ENCODE measurements around the gene TCF4. TPM values are rescaled to one million over a fixed set of nuclear protein-coding genes. Genes with fewer than 3 reads are reported as not detected.

TCF4 gene
- polyA plus RNA-seq, 3 donors = 67.7 to 81.1 (median 69.2) TPM

GRCh38 chr18:55447672-55448018 lies 140.3 kb downstream of the TCF4 start:
- no peak for DNase-seq (ENCODE audit: low read depth in 3 of 3, low spot score in 2 of 3)

GRCh38 chr18:55446996-55447671 lies 140.9 kb downstream of the TCF4 start:
- DNase-seq (ENCODE audit: low read depth in 3 of 3, low spot score in 2 of 3) = no peak

GRCh38 chr18:55444536-55444935 lies 143.5 kb downstream of the TCF4 start:
- no peak for DNase-seq (ENCODE audit: low read depth in 3 of 3, low spot score in 2 of 3)

GRCh38 chr18:55443776-55444175 lies 144.2 kb downstream of the TCF4 start:
- no peak for DNase-seq (ENCODE audit: low read depth in 3 of 3, low spot score in 2 of 3)

DNA sequence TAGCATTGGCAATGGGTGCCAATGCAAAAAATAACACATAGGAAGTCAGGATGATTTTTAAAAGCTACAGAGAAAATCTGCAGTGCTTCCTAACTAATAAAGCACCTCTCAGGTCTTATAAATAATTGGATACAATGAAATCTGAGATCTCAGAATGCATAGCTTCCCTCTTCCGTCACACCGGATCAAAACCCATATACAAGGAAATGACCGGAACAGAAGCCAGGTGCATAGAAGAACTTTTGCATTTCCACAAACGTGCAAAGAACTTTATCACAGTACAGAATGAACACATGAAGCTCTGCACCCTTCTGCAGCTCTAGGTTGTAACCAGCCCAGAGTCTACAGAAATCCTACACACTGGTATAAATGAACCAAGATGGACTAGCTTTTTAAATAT lies 145.4 kb downstream of the TCF4 start:
- no peak for DNase-seq (ENCODE audit: low read depth in 3 of 3, low spot score in 2 of 3)

DNA sequence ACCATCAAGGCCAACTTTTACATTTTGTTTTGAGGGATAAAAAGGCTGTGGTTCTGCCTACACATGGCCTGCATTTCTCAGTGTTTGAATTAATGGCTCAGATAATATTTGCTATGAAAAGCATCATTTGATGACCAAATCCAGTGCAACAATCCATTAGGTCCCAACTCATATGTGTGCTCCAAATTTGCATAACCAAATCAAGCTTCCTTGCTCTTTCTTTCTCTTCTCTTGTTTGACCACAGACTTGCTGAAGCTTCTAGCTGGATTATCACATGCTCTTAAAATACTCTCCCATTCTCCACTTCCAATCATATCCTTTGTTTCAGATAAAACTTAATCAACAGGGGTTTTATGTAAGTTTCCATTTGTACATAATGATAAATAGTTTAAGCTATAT lies 147.0 kb downstream of the TCF4 start:
- no peak for DNase-seq (ENCODE audit: low read depth in 3 of 3, low spot score in 2 of 3)

DNA sequence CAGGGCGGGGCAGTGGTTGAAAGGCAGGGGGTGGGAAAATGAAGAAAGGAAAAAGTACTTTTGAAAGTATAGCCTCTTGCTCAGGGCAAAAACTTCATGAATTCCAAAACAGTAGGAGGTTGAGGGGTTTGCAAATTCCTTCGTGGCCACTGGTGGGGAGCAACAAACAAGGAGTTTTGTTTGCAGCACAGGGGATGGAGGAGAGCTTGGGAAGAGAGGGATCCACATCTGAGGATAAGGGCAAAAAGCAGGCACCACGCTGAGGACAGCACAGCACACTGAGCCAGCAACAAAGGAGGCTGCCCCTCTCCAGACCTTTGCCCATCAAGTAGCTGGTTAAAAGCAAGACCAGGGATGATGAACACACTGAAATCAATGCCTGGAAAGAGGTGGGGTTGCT lies 148.9 kb downstream of the TCF4 start:
- no peak for DNase-seq (ENCODE audit: low read depth in 3 of 3, low spot score in 2 of 3)

DNA sequence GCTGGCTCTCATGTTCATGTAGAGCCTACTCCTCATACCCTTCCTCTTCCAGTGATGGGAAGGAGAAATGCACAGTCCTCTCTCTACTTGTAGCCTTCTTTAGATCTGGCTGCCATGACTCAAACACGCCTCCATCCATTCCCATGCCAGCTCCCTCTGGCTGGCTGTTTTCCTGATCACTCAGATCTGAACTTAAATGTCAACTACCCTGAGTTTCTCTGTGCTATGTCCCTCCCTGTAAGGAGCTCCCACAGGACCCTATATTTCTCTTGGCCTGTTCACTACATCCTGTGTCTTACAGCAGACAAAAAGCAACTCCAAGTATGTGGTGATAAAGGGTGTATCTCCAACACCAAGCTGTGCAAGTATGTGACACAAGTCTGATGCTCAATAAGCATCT lies 152.4 kb downstream of the TCF4 start:
- DNase-seq (ENCODE audit: low read depth in 3 of 3, low spot score in 2 of 3) = no peak

GRCh38 chr18:55433648-55434047 lies 154.3 kb downstream of the TCF4 start:
- no peak for DNase-seq (ENCODE audit: low read depth in 3 of 3, low spot score in 2 of 3)

GRCh38 chr18:55433140-55433539 lies 154.9 kb downstream of the TCF4 start:
- DNase-seq (ENCODE audit: low read depth in 3 of 3, low spot score in 2 of 3) = no peak

GRCh38 chr18:55432307-55433040 lies 155.5 kb downstream of the TCF4 start:
- no peak for DNase-seq (ENCODE audit: low read depth in 3 of 3, low spot score in 2 of 3)

DNA sequence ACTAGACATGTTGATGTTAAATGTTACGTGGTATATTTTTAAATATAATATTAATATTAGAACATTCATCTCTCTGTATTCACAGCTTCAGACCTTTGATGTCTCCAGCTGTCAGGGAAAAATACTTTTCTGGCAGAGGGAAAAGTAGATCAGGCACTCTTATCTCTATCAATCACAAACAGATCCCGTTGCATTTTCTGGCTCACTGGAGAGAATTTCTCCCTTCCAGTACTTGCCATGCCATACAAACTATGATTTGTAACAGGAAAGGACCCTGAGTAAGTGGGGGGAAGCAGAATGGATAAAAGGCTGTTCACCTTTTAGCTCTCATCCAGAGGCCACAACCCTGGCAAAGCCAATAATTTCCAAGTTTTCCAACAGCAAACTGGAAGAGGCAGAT lies 158.0 kb downstream of the TCF4 start:
- DNase-seq (ENCODE audit: low read depth in 3 of 3, low spot score in 2 of 3) = no peak

DNA sequence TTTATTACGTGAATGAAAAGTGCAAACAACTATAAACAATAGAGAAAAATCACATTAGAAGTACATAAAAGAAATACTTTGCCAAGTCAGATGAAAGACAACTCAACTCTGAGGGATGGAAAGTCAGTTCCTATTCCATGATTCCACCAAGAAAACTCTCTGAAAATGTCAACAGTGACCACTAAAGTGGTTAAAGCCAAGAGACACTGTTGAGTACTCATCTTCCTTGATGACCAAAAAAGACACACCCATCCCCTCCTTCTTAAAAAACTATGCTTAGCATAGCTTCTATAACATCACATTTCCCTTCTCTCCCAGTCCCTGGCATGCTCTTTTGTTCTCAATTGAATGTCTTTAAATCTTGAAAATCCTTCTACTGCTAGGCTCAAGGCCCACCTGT lies 160.0 kb downstream of the TCF4 start:
- DNase-seq (ENCODE audit: low read depth in 3 of 3, low spot score in 2 of 3) = no peak

- no peak for DNase-seq (ENCODE audit: low read depth in 3 of 3, low spot score in 2 of 3)
Observed at GRCh38 chr18:55425698-55426097, 162.3 kb downstream of the TCF4 start.

- no peak for DNase-seq (ENCODE audit: low read depth in 3 of 3, low spot score in 2 of 3)
Observed at GRCh38 chr18:55422456-55423180, 165.4 kb downstream of the TCF4 start.

GRCh38 chr18:55421615-55422419 lies 166.2 kb downstream of the TCF4 start:
- no peak for DNase-seq (ENCODE audit: low read depth in 3 of 3, low spot score in 2 of 3)

GRCh38 chr18:55421308-55421614 lies 166.7 kb downstream of the TCF4 start:
- DNase-seq (ENCODE audit: low read depth in 3 of 3, low spot score in 2 of 3) = no peak

GRCh38 chr18:55420665-55421307 lies 167.2 kb downstream of the TCF4 start:
- DNase-seq (ENCODE audit: low read depth in 3 of 3, low spot score in 2 of 3) = no peak

DNA sequence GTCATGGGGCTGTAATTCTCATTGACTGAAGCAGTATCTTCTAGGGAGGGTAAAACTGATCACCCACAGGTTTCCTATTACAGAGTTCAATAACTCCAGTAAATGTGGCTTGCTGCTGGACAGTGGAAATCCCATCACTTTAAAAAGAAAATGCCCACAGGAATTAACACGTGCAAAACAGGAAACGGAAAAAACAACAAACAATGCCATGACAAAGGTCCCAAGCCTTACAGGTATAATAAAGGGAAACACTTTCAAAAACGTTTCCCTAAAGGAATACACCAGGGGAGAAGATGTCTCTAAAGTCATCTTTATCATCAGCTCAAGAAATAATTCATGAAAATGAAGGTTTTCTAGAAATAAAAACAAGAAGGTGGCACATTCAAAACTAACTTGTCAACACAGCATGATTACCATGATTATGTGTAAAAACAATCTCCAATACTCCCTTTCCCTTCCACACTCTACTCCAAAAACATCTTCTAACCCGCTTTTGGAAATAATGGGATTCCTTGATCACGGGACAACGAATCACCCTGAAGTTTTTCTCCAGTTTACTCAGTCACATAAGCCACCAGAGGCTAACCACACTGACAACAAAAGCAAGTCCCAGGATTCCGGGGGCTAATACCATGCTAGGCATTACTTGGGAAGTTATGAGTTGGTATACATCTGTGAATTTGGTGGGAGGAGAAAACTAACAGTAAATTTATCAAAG lies 167.9 kb downstream of the TCF4 start:
- no peak for DNase-seq (ENCODE audit: low read depth in 3 of 3, low spot score in 2 of 3)

All from right renal cortex interstitium (tissue), 3 donors.